ACC112 (cell line): Measurements from ENCODE around the gene DNM3.
"Not testable (repeated sequence)": the region's sequence is repeated elsewhere in the genome, so short reads cannot be mapped to it uniquely, and the experiment has no call there.

Source experiments
- H2AFZ ChIP-seq: fragments of 200-600 bp; sonication (generic); one replicate; pipeline ENCODE4 v1.6.0; 2017; ENCODE audit warnings: antibody characterized with exemption, low read length; ENCODE audit not compliant: unreplicated experiment
- H3K27ac ChIP-seq: fragments of 200-600 bp; sonication (generic); 2 replicates; pipeline ENCODE4 v1.5.1; 2014; ENCODE audit warnings: low read depth, mild to moderate bottlenecking, antibody characterized with exemption, low read length, moderate library complexity
- H3K27me3 ChIP-seq: fragments of 200-600 bp; sonication (generic); 2 replicates; pipeline ENCODE4 v1.6.1; 2014; ENCODE audit warnings: mild to moderate bottlenecking, antibody characterized with exemption, low read length, moderate library complexity, mixed read lengths; ENCODE audit not compliant: insufficient read depth
- H3K36me3 ChIP-seq: fragments of 200-600 bp; sonication (generic); 2 replicates; pipeline ENCODE4 v1.6.1; 2016; ENCODE audit warnings: mild to moderate bottlenecking, antibody characterized with exemption, low read length, moderate library complexity, mixed read lengths; ENCODE audit not compliant: insufficient read depth
- H3K4me1 ChIP-seq: fragments of 200-600 bp; sonication (generic); one replicate; pipeline ENCODE4 v1.6.1; 2016; ENCODE audit warnings: low read length, mixed read lengths; ENCODE audit not compliant: insufficient read depth, unreplicated experiment, control insufficient read depth
- H3K4me3 ChIP-seq: fragments of 200-600 bp; sonication (generic); 2 replicates; pipeline ENCODE4 v1.5.1; 2014; ENCODE audit warnings: mild to moderate bottlenecking, low read depth, low read length
- H3K79me2 ChIP-seq: fragments of 200-600 bp; sonication (generic); one replicate; pipeline ENCODE4 v1.6.0; 2016; ENCODE audit warnings: low read length; ENCODE audit not compliant: control insufficient read depth, unreplicated experiment, insufficient read depth

DNM3 gene

GRCh38 chr1:172360985-172361384 is 519.7 kb downstream of the DNM3 start:
- H3K4me3 ChIP-seq: no peak overlapping the region
- no peaks in the 10 kb centered on the region for H3K36me3 ChIP-seq
- H3K27me3 ChIP-seq: no peaks in the 10 kb centered on the region
- H2AFZ ChIP-seq: peak overlapping the region; percentile 78
- H3K4me1 ChIP-seq: peaks cover 42% of the 10 kb centered on the region
- H3K79me2 ChIP-seq: no peaks in the 10 kb centered on the region
- no peak overlapping the region; the same call in 1 of the 2 replicates for H3K27ac ChIP-seq

GRCh38 chr1:172363852-172364251 is 522.6 kb downstream of the DNM3 start:
- H3K27me3 ChIP-seq: no peaks in the 10 kb centered on the region
- peaks cover 21% of the 10 kb centered on the region for H3K4me1 ChIP-seq
- H2AFZ ChIP-seq: no peak overlapping the region
- H3K4me3 ChIP-seq: no peak overlapping the region
- no peaks in the 10 kb centered on the region for H3K79me2 ChIP-seq
- H3K27ac ChIP-seq: no peak overlapping the region
- no peaks in the 10 kb centered on the region for H3K36me3 ChIP-seq

GRCh38 chr1:172371646-172372045 is 530.3 kb downstream of the DNM3 start:
- not testable (repeated sequence) for H3K27me3 ChIP-seq, H3K4me3 ChIP-seq, H2AFZ ChIP-seq, H3K27ac ChIP-seq, H3K79me2 ChIP-seq, H3K36me3 ChIP-seq
- H3K4me1 ChIP-seq: peaks cover 15% of the 10 kb centered on the region

GRCh38 chr1:172373864-172374263 is 532.6 kb downstream of the DNM3 start:
- Histone ChIP-seq H3K27me3 (no peaks in the 10 kb centered on the region), H3K4me3 (no peak overlapping the region), H3K36me3 (no peaks in the 10 kb centered on the region), H3K79me2 (no peaks in the 10 kb centered on the region), H3K4me1 (peaks cover 15% of the 10 kb centered on the region), H2AFZ (peak overlapping the region; percentile 93), H3K27ac (peak overlapping the region; percentile 4; the same call in 1 of the 2 replicates)

GRCh38 chr1:172375211-172375631 is 533.9 kb downstream of the DNM3 start:
- no peaks in the 10 kb centered on the region for H3K79me2 ChIP-seq
- H3K36me3 ChIP-seq: no peaks in the 10 kb centered on the region
- no peak overlapping the region for H2AFZ ChIP-seq
- peaks cover 16% of the 10 kb centered on the region for H3K4me1 ChIP-seq
- H3K27ac ChIP-seq: no peak overlapping the region
- no peaks in the 10 kb centered on the region for H3K27me3 ChIP-seq
- no peak overlapping the region for H3K4me3 ChIP-seq

GRCh38 chr1:172376431-172376830 is 535.1 kb downstream of the DNM3 start:
- no peak overlapping the region for H3K27ac ChIP-seq
- no peak overlapping the region for H2AFZ ChIP-seq
- no peak overlapping the region for H3K4me3 ChIP-seq
- H3K4me1 ChIP-seq: peaks cover 25% of the 10 kb centered on the region
- H3K27me3 ChIP-seq: no peaks in the 10 kb centered on the region
- H3K36me3 ChIP-seq: no peaks in the 10 kb centered on the region
- no peaks in the 10 kb centered on the region for H3K79me2 ChIP-seq

- Histone ChIP-seq H3K4me1 (peaks cover 25% of the 10 kb centered on the region), H3K36me3 (no peaks in the 10 kb centered on the region), H3K79me2 (no peaks in the 10 kb centered on the region), H3K27ac (no peak overlapping the region), H2AFZ (no peak overlapping the region), H3K27me3 (no peaks in the 10 kb centered on the region), H3K4me3 (no peak overlapping the region)
These were observed 536.3 kb downstream of the DNM3 start for GRCh38 chr1:172377565-172377964.

GRCh38 chr1:172378109-172378760 is 536.9 kb downstream of the DNM3 start:
- Histone ChIP-seq H3K4me3 (no peak overlapping the region), H3K4me1 (peaks cover 27% of the 10 kb centered on the region), H3K27ac (no peak overlapping the region), H2AFZ (no peak overlapping the region), H3K36me3 (no peaks in the 10 kb centered on the region), H3K27me3 (no peaks in the 10 kb centered on the region), H3K79me2 (no peaks in the 10 kb centered on the region)

- Histone ChIP-seq H3K79me2 (no peaks in the 10 kb centered on the region), H3K4me3 (no peak overlapping the region), H3K4me1 (peaks cover 24% of the 10 kb centered on the region), H3K27me3 (no peaks in the 10 kb centered on the region), H3K36me3 (no peaks in the 10 kb centered on the region), H3K27ac (no peak overlapping the region), H2AFZ (peak overlapping the region; percentile 44)
These were observed 539.3 kb downstream of the DNM3 start for GRCh38 chr1:172380441-172381244.

GRCh38 chr1:172381946-172382345 is 540.6 kb downstream of the DNM3 start:
- Histone ChIP-seq H3K4me1 (peaks cover 24% of the 10 kb centered on the region), H3K79me2 (no peaks in the 10 kb centered on the region), H3K27ac (no peak overlapping the region), H3K27me3 (no peaks in the 10 kb centered on the region), H2AFZ (peak overlapping the region; percentile 12), H3K36me3 (no peaks in the 10 kb centered on the region), H3K4me3 (no peak overlapping the region)

GRCh38 chr1:172382406-172382805 is 541.1 kb downstream of the DNM3 start:
- no peak overlapping the region for H3K4me3 ChIP-seq
- peaks cover 24% of the 10 kb centered on the region for H3K4me1 ChIP-seq
- no peaks in the 10 kb centered on the region for H3K79me2 ChIP-seq
- no peaks in the 10 kb centered on the region for H3K27me3 ChIP-seq
- H3K36me3 ChIP-seq: no peaks in the 10 kb centered on the region
- no peak overlapping the region for H2AFZ ChIP-seq
- no peak overlapping the region for H3K27ac ChIP-seq
